Activated CD4-positive, alpha-beta T cell treated with anti-CD3 and anti-CD28 coated beads for 1 hour (primary cell): ENCODE measurements around the gene TMEM233.

Experiments used
- DNase-seq: peaks from one replicate; pipeline ENCODE4 v3.0.0-alpha.2; 2020

TMEM233 gene

DNA sequence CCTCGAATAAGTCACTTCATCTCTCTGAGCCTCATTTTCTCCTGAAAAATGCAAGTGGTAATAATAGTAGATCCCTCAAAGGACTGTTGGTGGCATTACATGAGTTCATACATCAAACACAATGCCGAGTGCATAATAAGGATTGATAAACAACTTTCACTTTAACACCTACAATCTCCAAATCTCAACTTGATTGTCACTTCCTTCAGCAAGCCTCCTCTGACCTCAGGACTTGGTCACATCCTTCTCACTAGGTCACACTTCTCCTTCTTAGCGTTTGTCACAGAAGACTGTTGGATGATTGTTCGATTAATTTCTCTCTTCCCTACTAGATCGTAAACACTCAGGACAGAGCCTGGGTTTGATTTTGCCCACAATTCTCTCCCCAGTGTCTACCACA, 66.5 kb downstream of the TMEM233 start:
- no peak for DNase-seq

DNA sequence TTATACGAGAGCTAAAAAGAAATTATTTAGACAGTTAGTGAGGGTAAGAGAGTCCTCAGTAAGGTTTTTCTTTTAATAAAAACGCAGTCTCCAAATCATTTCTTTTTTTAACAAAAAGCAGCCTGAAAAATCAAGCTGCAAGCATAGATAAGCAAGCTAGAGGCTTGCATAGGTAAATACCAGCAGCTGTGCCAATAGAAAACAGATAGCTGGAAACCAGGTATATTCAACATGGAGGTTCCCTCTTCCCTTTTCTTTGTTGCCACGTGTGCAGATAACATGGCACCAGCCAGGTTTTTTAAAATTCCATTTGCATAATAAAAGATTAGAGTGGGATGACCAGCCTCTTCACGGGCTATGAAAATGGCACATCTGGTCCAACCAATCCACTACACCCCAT, 68.3 kb downstream of the TMEM233 start:
- DNase-seq = no peak

- DNase-seq = no peak
Observed at GRCh38 chr12:119664642-119665041, 71.1 kb downstream of the TMEM233 start.

DNA sequence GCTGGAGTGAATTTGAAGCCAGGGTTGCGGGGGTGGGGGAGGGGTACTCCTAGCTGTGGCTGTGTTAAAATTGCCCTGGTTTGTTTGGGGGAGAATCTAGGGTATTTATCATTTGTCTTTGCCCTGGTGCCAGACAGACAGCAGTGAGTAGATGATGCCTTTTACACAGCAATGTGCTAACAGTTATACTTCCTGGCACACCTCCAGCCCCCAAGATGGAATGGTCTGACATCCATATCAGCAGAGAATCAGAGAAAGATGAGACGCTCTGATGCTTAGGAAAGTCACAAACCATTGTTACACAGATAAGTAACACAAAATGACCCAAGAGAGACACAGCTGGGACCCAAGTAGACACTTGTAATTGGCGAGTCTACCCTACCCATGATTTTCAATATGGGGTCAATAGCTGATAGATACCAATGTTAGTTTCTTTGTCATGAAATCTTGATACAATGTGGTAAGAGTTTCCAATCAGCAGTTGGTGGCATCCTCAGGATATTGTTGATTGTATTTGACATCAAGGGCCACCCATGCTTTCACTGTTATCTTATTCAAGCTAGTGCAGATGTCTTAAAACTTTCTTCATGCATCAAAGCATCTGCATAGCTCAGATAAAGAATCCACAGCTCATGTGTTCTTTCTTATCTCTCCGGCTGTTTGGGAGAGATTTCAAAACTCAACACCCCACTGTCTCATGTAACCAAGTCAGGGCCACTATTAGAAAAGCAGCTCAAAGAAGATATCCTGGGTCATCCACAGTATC, 71.8 kb downstream of the TMEM233 start:
- no peak for DNase-seq

- DNase-seq = no peak
Observed at GRCh38 chr12:119666226-119666795, 72.7 kb downstream of the TMEM233 start.

GRCh38 chr12:119666900-119667576, 73.5 kb downstream of the TMEM233 start:
- no peak for DNase-seq

GRCh38 chr12:119667577-119668323, 74.2 kb downstream of the TMEM233 start, which contains the start of gene PRKAB1:
Gene PRKAB1 (plus strand): TSS chr12:119668133. CDS start chr12:119668245, 112 bp downstream.
- peak; percentile 92 for DNase-seq

DNA sequence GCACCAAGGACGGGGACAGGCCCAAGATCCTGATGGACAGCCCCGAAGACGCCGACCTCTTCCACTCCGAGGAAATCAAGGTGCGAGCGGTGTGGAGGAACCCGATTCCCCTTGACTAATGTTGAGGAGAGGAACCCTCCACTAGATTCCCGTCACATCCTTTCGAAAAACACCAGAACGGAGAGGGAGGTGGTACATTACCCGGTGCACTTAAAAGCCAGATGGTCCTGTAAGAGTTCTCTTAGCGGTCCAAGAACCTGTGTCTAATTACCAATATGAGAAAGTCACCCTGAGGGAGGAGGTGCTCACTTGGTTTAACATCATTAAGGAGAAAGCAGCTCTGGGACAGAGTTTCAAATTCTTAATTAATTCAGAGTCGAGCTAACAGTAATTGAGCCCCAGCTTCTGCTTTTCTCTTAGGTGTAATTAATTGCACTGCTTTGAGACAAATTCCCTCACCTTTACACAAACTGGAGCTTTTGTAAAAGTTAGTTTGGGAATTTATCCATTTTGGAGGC, 74.8 kb downstream of the TMEM233 start:
- no peak for DNase-seq

- no peak for DNase-seq
Observed at GRCh38 chr12:119669744-119670472, 76.3 kb downstream of the TMEM233 start.

GRCh38 chr12:119671070-119671469, 77.5 kb downstream of the TMEM233 start:
- no peak for DNase-seq

DNA sequence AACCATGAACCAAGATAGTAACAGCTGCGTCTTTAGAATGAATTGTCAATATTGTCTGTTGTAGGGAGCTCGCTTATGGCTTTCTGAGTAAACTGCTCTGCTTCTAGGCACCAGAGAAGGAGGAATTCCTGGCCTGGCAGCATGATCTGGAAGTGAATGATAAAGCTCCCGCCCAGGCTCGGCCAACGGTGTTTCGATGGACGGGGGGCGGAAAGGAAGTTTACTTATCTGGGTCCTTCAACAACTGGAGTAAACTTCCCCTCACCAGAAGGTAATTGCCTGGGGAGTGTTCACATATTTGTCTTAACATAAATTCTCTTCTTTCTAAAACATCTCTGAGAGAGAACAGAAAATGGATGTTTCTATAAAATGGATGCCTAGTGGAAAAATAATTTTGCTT, 78.6 kb downstream of the TMEM233 start:
- no peak for DNase-seq

DNA sequence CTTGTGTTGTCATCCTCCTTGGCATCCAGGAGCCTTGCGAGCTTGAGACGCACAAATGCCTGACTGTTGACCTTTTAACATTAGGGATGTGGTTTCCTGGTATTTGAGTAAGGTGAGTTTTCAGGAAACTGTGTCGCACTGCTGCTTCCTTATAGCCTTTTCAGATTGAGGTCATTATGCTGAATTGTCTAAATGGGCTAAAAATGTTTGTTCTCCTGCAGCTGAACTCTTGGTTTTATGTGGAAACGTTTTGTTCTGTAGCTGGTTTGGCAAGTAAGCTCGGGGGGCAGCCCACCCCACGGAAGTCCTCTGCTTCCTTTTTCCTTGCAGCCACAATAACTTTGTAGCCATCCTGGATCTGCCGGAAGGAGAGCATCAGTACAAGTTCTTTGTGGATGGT, 80.1 kb downstream of the TMEM233 start:
- no peak for DNase-seq

DNA sequence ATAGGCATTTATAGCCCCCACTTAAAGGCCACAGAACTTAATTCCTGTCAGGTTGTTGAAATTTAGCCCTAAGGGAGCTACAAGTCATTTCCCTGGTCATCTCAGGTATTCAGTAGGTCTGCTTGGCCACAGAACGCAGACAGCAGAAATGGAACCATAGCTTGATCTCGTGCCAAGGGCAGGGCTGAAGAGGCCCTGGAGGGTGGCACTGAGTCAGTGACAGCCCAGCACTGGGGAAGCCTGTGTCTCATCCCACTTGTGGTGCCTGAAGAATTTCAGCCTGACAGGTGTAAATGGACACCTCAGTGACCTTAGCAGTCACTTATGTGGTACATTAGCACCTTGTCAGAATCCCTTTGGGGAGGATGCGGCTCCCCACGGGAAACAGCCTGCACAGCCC, 81.0 kb downstream of the TMEM233 start:
- no peak for DNase-seq

GRCh38 chr12:119676022-119676421, 82.4 kb downstream of the TMEM233 start:
- DNase-seq = no peak

DNA sequence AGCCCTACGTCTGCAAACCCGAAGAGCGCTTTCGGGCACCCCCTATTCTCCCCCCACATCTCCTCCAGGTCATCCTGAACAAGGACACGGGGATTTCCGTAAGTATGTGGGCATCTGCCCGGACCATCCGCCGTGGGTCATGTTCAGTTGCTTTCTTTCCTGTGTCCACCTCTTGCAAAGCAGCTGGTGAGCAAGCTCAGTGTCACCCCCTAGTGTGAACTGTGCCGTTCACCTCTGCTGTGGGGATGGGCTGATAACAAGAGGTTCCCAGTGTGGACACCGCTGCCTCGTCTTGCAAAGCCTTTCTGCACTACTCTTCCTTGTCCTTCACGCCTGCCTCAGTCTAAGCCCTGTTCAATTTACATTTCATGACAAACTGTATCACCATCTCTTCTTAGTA, 83.0 kb downstream of the TMEM233 start:
- DNase-seq = no peak

DNA sequence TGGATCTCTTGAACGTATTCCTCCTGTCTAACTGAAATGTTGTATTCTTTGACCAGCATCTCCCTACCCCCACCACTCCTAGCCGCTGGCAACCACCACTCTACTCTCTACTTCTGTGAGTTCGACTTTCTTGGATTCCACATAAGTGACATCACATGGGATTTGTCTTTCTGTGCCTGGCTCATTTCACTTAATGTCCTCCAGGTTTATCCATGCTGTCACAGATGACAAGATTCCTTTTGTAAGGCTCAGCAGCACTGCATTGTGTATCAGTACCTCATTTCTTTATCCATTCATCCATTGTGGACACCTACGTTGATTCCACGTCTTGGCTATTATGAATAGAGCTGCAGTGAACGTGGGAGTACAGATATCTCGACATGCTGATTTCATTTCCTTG, 84.9 kb downstream of the TMEM233 start:
- DNase-seq = no peak

DNA sequence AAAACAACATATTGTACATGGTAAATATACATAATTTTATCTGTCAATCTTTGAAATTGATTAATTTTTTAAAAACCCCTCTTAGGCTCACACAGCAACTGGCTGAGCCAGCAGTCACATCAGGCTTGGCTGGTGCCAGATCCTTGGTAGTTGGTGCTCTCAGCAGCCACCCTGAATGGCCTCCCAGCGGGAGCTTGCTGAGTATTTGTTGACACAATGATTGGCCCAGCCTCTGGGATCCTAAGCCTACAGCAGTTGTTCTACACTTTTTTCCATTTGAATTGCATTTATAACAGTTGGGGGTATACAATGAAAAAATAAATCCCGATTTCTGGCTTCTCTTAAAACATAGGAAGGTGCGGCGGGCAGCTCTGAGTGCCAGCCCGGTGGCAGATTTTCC, 85.5 kb downstream of the TMEM233 start:
- no peak for DNase-seq

- no peak for DNase-seq
Observed at GRCh38 chr12:119679490-119679889, 85.9 kb downstream of the TMEM233 start.

GRCh38 chr12:119681111-119681510, 87.5 kb downstream of the TMEM233 start:
- DNase-seq = no peak

GRCh38 chr12:119681728-119682638, 88.4 kb downstream of the TMEM233 start:
- no peak for DNase-seq

DNA sequence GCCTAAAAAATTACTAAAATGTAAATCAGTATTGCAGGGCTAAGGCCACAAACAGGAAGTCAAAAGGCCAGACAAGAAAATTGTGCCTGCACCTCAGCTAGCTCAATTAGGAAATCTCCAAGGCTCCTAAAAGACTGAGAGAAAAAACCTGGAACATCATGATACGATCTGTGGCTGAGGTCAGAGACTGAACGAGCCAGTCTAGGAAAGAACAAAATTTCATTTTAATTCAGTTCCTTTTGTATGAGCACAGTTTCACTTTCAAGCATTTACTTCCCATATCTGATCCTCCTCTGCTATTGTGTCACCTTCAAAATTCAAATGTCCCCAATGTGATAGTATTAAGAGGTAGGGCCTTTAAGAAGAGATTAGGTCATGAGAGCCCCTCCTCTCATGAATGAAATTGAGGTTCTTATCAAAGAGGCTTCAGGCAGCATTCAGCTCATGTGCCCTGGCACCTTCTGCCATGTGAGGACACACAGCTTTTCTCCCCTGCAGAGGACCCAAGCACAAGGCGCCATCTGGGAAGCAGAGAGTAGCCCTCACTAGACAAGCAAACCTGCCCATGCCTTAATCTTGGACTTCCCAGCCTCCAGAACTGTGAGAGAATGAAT, 89.2 kb downstream of the TMEM233 start:
- no peak for DNase-seq
